AG10803 (cell line): ENCODE results near the gene PCTP.

ENCODE experiments used
- DNase-seq: peaks from one replicate; pipeline ENCODE4 v3.0.0; 2010; ENCODE audit warnings: low read depth
- H3K4me3 ChIP-seq: 2 replicates; pipeline ENCODE4 v1.5.1; 2011; ENCODE audit warnings: mild to moderate bottlenecking, low read length, control low read depth
- CTCF ChIP-seq: conservative IDR thresholded peaks from 2 replicates; pipeline ENCODE4 v1.5.1; 2011; ENCODE audit warnings: mild to moderate bottlenecking, low read length, control low read depth, inconsistent platforms

PCTP gene

GRCh38 chr17:55776271-55776670 lies 25.4 kb downstream of the PCTP start:
- no peak for DNase-seq
- no peak overlapping the region for H3K4me3 ChIP-seq
- TF ChIP-seq CTCF: no peak

GRCh38 chr17:55777471-55777971 lies 26.7 kb downstream of the PCTP start:
- no peak for TF ChIP-seq CTCF
- DNase-seq: no peak
- no peak overlapping the region for H3K4me3 ChIP-seq

GRCh38 chr17:55778389-55779118 lies 27.7 kb downstream of the PCTP start:
- TF ChIP-seq CTCF: no peak
- no peak overlapping the region for H3K4me3 ChIP-seq
- no peak for DNase-seq

GRCh38 chr17:55783684-55784245 lies 32.9 kb downstream of the PCTP start:
- no peak for TF ChIP-seq CTCF
- DNase-seq: peak; percentile 57
- no peak overlapping the region for H3K4me3 ChIP-seq

GRCh38 chr17:55784666-55785065 lies 33.8 kb downstream of the PCTP start:
- H3K4me3 ChIP-seq: no peak overlapping the region
- TF ChIP-seq CTCF: no peak
- no peak for DNase-seq

- TF ChIP-seq CTCF: no peak
- DNase-seq: no peak
- H3K4me3 ChIP-seq: no peak overlapping the region
Measured at GRCh38 chr17:55785181-55785580, 34.3 kb downstream of the PCTP start.

- TF ChIP-seq CTCF: no peak
- H3K4me3 ChIP-seq: no peak overlapping the region
- DNase-seq: no peak
Measured at GRCh38 chr17:55793272-55793671, 42.4 kb downstream of the PCTP start.
